NT2/D1 (cell line): ENCODE measurements around the gene CD274.

Experiments used
- DNase-seq: peaks from one replicate; pipeline ENCODE4 v3.0.0-alpha.2; 2011; ENCODE audit warnings: low read depth, low spot score
- H3K27me3 ChIP-seq: 2 replicates; pipeline ENCODE4 v1.6.0; 2011; ENCODE audit warnings: mild to moderate bottlenecking; ENCODE audit not compliant: insufficient read length, insufficient read depth
- H3K36me3 ChIP-seq: 2 replicates; pipeline ENCODE4 v1.6.1; 2011; ENCODE audit warnings: mild to moderate bottlenecking, low read length, mixed read lengths; ENCODE audit not compliant: insufficient read depth, insufficient read length
- H3K4me1 ChIP-seq: 2 replicates; pipeline ENCODE4 v1.5.1; 2011; ENCODE audit not compliant: insufficient read depth, insufficient read length
- H3K4me3 ChIP-seq: 2 replicates; pipeline ENCODE4 v1.5.1; 2011; ENCODE audit warnings: low read depth; ENCODE audit not compliant: insufficient read length
- H3K9ac ChIP-seq: 2 replicates; pipeline ENCODE4 v1.6.0; 2011; ENCODE audit warnings: low read depth; ENCODE audit not compliant: insufficient read length
- H3K9me3 ChIP-seq: 2 replicates; pipeline ENCODE4 v1.5.1; 2011; ENCODE audit warnings: mild to moderate bottlenecking, low read length; ENCODE audit not compliant: insufficient read depth
- SUZ12 ChIP-seq: IDR thresholded peaks from 2 replicates; pipeline ENCODE4 v1.6.1; 2011; ENCODE audit not compliant: insufficient read length, insufficient read depth; ENCODE audit errors: extremely low read depth
- YY1 ChIP-seq: IDR thresholded peaks from 2 replicates; pipeline ENCODE4 v1.6.1; 2011; ENCODE audit not compliant: insufficient read length, insufficient read depth
- ZNF274 ChIP-seq: IDR thresholded peaks from 2 replicates; pipeline ENCODE4 v1.6.1; 2011; ENCODE audit warnings: mild to moderate bottlenecking, low read depth, low read length

The CD274 gene

GRCh38 chr9:5511476-5511875 lies 61.1 kb downstream of the CD274 start:
- Histone ChIP-seq H3K36me3 (no peaks in the 10 kb centered on the region), H3K4me1 (no peaks in the 10 kb centered on the region), H3K27me3 (no peaks in the 10 kb centered on the region), H3K4me3 (no peak overlapping the region), H3K9ac (no peak overlapping the region), H3K9me3 (peaks cover 4% of the 10 kb centered on the region; the same call in 1 of the 2 replicates)
- no peak for DNase-seq
- TF ChIP-seq SUZ12 (no peak), ZNF274 (no peak), YY1 (no peak)

DNA sequence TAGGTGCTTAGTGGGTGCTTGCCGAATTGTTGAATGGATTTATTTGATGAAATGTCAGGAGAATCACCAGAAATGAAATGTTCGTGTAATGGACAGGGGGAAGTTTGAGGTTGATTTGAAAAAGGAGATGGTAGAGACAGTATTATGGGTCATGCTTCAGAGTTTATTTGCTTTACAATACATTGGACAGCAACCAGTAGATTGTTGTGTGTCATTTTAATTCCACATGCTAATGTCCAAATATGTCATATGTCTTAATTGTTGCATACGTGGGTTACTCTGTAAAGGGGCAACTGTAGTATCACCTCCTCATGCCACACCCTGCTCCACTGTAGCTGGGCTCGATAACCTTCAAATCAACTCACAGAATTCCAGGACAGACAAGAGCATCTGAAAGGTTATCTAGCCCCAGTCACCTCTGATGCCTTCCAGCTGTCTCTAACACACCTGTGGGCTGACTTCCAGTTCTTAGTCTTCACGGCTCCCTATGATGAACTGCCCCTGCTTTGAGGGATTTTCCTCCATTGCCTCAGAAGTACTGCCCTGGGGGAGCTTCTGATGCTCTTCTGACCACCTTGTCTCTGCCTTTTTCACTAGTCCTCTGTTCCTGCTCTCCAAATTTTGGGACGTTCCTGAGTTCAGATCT lies 61.7 kb downstream of the CD274 start:
- no peak overlapping the region for H3K9ac ChIP-seq
- peaks cover 8% of the 10 kb centered on the region; the same call in 1 of the 2 replicates for H3K9me3 ChIP-seq
- TF ChIP-seq YY1 (no peak), SUZ12 (no peak), ZNF274 (no peak)
- H3K4me1 ChIP-seq, result no peaks in the 10 kb centered on the region
- no peaks in the 10 kb centered on the region for H3K27me3 ChIP-seq
- DNase-seq, result no peak
- no peak overlapping the region for H3K4me3 ChIP-seq
- no peaks in the 10 kb centered on the region for H3K36me3 ChIP-seq

- H3K9me3 ChIP-seq, result peaks cover 8% of the 10 kb centered on the region; the same call in 1 of the 2 replicates
- no peaks in the 10 kb centered on the region for H3K27me3 ChIP-seq
- no peak overlapping the region for H3K9ac ChIP-seq
- no peak overlapping the region for H3K4me3 ChIP-seq
- H3K36me3 ChIP-seq, result no peaks in the 10 kb centered on the region
- DNase-seq, result no peak
- TF ChIP-seq SUZ12, result no peak
- no peak for TF ChIP-seq YY1
- TF ChIP-seq ZNF274, result no peak
- H3K4me1 ChIP-seq, result no peaks in the 10 kb centered on the region
Measured at GRCh38 chr9:5512658-5513452, 62.5 kb downstream of the CD274 start.

DNA sequence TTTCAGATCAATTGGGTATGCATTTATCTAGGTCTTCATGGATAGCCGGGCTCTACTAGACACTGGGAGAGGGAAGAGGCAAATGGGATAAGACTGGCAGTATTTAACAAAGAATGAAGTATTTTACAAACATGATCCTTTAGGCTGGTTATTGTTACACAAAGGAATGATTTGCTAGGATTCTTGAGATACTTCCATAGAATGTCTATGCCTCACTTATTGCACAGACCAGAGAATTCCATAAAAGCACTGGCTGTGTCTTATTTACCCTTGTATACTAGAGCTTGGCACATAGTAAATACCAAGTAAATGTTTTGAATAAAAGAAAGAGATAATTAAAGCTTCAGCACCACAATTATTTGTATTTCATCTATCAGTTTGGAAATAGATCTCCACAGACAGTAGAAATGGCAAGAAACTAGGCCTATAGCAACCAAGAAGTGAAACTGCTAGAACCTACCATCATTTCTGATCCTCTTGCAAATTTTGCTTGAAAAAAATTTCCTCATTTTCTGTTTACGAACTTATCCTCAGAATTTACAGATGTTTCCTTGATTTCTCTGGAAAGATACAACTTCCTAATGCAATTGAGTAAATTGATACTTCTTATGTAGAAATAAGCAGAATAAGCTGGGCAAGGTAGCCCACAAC lies 63.7 kb downstream of the CD274 start:
- Histone ChIP-seq H3K4me1 (no peaks in the 10 kb centered on the region), H3K9me3 (peaks cover 8% of the 10 kb centered on the region; the same call in 1 of the 2 replicates), H3K4me3 (no peak overlapping the region), H3K27me3 (no peaks in the 10 kb centered on the region), H3K36me3 (no peaks in the 10 kb centered on the region), H3K9ac (no peak overlapping the region)
- TF ChIP-seq ZNF274 (no peak), YY1 (no peak), SUZ12 (no peak)
- DNase-seq, result no peak

- Histone ChIP-seq H3K36me3 (no peaks in the 10 kb centered on the region), H3K4me1 (no peaks in the 10 kb centered on the region), H3K9me3 (peaks cover 8% of the 10 kb centered on the region; the same call in 1 of the 2 replicates), H3K27me3 (no peaks in the 10 kb centered on the region), H3K4me3 (no peak overlapping the region), H3K9ac (no peak overlapping the region)
- DNase-seq, result no peak
- TF ChIP-seq ZNF274 (no peak), YY1 (no peak), SUZ12 (no peak)
Measured at GRCh38 chr9:5514617-5515260, 64.4 kb downstream of the CD274 start.

GRCh38 chr9:5515261-5515650 lies 64.9 kb downstream of the CD274 start:
- TF ChIP-seq SUZ12, result no peak
- no peak for TF ChIP-seq YY1
- no peak for TF ChIP-seq ZNF274
- Histone ChIP-seq H3K9me3 (peaks cover 9% of the 10 kb centered on the region; the same call in 1 of the 2 replicates), H3K9ac (no peak overlapping the region), H3K27me3 (no peaks in the 10 kb centered on the region), H3K4me3 (no peak overlapping the region), H3K4me1 (no peaks in the 10 kb centered on the region), H3K36me3 (no peaks in the 10 kb centered on the region)
- no peak for DNase-seq
